GM23248 (cell line): ENCODE results near the gene GNAI2.

Experiments used
- EZH2 ChIP-seq: fragments of 200-600 bp; sonication (generic); IDR thresholded peaks from 2 replicates; pipeline ENCODE4 v1.6.1; 2018; ENCODE audit warnings: antibody characterized with exemption, mild to moderate bottlenecking; ENCODE audit not compliant: insufficient read depth, poor library complexity, severe bottlenecking
- EZH2phosphoT487 ChIP-seq: fragments of 200-600 bp; sonication (generic); IDR thresholded peaks from 2 replicates; pipeline ENCODE4 v1.6.1; 2018; ENCODE audit warnings: antibody characterized with exemption, moderate library complexity, mild to moderate bottlenecking, low read depth; ENCODE audit not compliant: insufficient read depth

GRCh38 chr3:50289130-50289529 is 53.1 kb downstream of the GNAI2 start:
- no peak for TF ChIP-seq EZH2phosphoT487
- TF ChIP-seq EZH2: no peak
